Measurements from ENCODE around the gene GMNC. TPM values are rescaled to one million over a fixed set of nuclear protein-coding genes. Genes with fewer than 3 reads are reported as not detected.

GMNC gene
- polyA plus RNA-seq, 1 donor (not counting 4 experiments of a cell fraction or from before 2014, with no cell fraction given), result not detected

DNA sequence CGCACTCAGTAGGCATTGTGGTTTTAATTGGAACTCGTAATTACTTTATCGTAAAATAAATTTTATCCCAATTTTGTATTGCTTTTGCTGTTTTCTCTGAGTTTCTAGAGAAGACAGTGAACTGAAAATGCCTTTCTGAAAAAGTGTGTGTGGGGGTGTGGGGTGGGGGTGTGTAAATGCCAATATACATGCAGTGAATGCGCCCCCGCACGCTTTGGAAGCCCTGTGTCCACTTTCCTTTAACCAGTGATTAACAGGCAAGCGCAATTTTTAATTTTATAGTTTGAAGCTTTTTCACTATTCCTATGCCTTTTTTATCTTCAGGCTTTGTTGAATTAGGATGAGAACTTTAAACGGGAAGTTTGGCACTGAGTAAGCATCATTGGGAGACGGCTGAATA lies 47.4 kb upstream of the GMNC start:
- Histone ChIP-seq H3K4me3 (ENCODE audit: control insufficient read depth in 2 of 3, extremely low read depth in 1 of 3, insufficient read depth in 2 of 3, low read depth in 1 of 3, low read length in 3 of 3) (no peak overlapping the region), H3K36me3 (ENCODE audit: control insufficient read depth in 2 of 2, extremely low read depth in 1 of 2, insufficient read depth in 2 of 2, low read length in 2 of 2) (no peaks in the 10 kb centered on the region), H3K9me1 (ENCODE audit: control insufficient read depth, extremely low read depth, insufficient read depth, low read length) (no peaks in the 10 kb centered on the region), H3K9me3 (ENCODE audit: control insufficient read depth, low read depth, low read length) (no peaks in the 10 kb centered on the region), H3K4me2 (ENCODE audit: control insufficient read depth, extremely low read depth, insufficient read depth, low read depth, low read length) (no peak overlapping the region), H3K27me3 (ENCODE audit: control insufficient read depth, extremely low read depth, insufficient read depth, low read length) (no peaks in the 10 kb centered on the region), H3K4me1 (ENCODE audit: control insufficient read depth, extremely low read depth, insufficient read depth, low read length) (no peaks in the 10 kb centered on the region), H3K79me2 (ENCODE audit: control insufficient read depth, insufficient read depth, low read length) (no peaks in the 10 kb centered on the region), H2AFZ (ENCODE audit: control insufficient read depth, low read length) (no peak overlapping the region), H3K9ac (ENCODE audit: control insufficient read depth, extremely low read depth, insufficient read depth, low read length) (no peak overlapping the region), H4K20me1 (ENCODE audit: control insufficient read depth, extremely low read depth, insufficient read depth, low read length) (no peaks in the 10 kb centered on the region), H3K27ac (ENCODE audit: control insufficient read depth, insufficient read depth, low read length) (no peak overlapping the region)
- dilution Hi-C loops (cut with MboI; ENCODE audit: extremely low pct_ligation_motif_present, low sequenced_read_pairs), result no loop called here
- DNase-seq (ENCODE audit: low read depth, low spot score) (no peak), FAIRE-seq (no peak)
- TF ChIP-seq, protein P1, sequence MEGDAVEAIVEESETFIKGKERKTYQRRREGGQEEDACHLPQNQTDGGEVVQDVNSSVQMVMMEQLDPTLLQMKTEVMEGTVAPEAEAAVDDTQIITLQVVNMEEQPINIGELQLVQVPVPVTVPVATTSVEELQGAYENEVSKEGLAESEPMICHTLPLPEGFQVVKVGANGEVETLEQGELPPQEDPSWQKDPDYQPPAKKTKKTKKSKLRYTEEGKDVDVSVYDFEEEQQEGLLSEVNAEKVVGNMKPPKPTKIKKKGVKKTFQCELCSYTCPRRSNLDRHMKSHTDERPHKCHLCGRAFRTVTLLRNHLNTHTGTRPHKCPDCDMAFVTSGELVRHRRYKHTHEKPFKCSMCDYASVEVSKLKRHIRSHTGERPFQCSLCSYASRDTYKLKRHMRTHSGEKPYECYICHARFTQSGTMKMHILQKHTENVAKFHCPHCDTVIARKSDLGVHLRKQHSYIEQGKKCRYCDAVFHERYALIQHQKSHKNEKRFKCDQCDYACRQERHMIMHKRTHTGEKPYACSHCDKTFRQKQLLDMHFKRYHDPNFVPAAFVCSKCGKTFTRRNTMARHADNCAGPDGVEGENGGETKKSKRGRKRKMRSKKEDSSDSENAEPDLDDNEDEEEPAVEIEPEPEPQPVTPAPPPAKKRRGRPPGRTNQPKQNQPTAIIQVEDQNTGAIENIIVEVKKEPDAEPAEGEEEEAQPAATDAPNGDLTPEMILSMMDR (optimal IDR thresholded peaks at IDR 0.05 in 1 of 3, IDR thresholded peaks at IDR 0.05 in 1 of 3, conservative IDR thresholded peaks at IDR 0.05 in 1 of 3; ENCODE audit: extremely low read depth in 1 of 3, insufficient read depth in 2 of 3, low read length in 3 of 3), result no peak

DNA sequence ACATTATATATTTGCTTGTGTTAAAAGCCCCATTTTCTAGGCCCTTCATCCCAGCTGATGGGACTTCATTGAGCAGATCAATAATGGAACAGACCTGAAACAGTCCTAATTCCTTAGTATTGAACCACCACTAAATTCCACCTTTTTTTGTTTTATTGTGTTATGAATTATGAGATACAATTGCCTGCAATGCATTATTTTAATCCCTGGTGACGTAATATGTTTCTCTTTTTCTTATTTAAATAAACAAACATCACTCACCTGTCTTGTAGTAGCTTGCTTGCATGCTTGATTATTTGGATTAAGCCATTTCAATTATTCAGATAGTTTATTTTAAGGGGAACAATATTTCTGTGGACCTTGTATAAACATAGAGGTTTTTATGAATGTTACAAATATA lies 40.7 kb upstream of the GMNC start:
- Histone ChIP-seq H3K4me2 (ENCODE audit: control insufficient read depth, extremely low read depth, insufficient read depth, low read depth, low read length) (no peak overlapping the region), H3K4me1 (ENCODE audit: control insufficient read depth, extremely low read depth, insufficient read depth, low read length) (no peaks in the 10 kb centered on the region), H3K9me3 (ENCODE audit: control insufficient read depth, low read depth, low read length) (no peaks in the 10 kb centered on the region), H3K4me3 (ENCODE audit: control insufficient read depth in 2 of 3, extremely low read depth in 1 of 3, insufficient read depth in 2 of 3, low read depth in 1 of 3, low read length in 3 of 3) (no peak overlapping the region), H3K9me1 (ENCODE audit: control insufficient read depth, extremely low read depth, insufficient read depth, low read length) (no peaks in the 10 kb centered on the region), H3K9ac (ENCODE audit: control insufficient read depth, extremely low read depth, insufficient read depth, low read length) (no peak overlapping the region), H3K27me3 (ENCODE audit: control insufficient read depth, extremely low read depth, insufficient read depth, low read length) (no peaks in the 10 kb centered on the region), H3K79me2 (ENCODE audit: control insufficient read depth, insufficient read depth, low read length) (no peaks in the 10 kb centered on the region), H2AFZ (ENCODE audit: control insufficient read depth, low read length) (no peak overlapping the region), H3K27ac (ENCODE audit: control insufficient read depth, insufficient read depth, low read length) (no peak overlapping the region), H3K36me3 (ENCODE audit: control insufficient read depth in 2 of 2, extremely low read depth in 1 of 2, insufficient read depth in 2 of 2, low read length in 2 of 2) (no peaks in the 10 kb centered on the region), H4K20me1 (ENCODE audit: control insufficient read depth, extremely low read depth, insufficient read depth, low read length) (no peaks in the 10 kb centered on the region)
- FAIRE-seq (no peak), DNase-seq (ENCODE audit: low read depth, low spot score) (no peak)
- dilution Hi-C loops (cut with MboI; ENCODE audit: extremely low pct_ligation_motif_present, low sequenced_read_pairs), result no loop called here
- TF ChIP-seq, protein P1 (optimal IDR thresholded peaks at IDR 0.05 in 1 of 3, IDR thresholded peaks at IDR 0.05 in 1 of 3, conservative IDR thresholded peaks at IDR 0.05 in 1 of 3; ENCODE audit: extremely low read depth in 1 of 3, insufficient read depth in 2 of 3, low read length in 3 of 3), result no peak
- TF ChIP-seq EZH2 (IDR thresholded peaks at IDR 0.05; ENCODE audit: low read length), result no peak
